ENCODE data around the gene TSPAN7. TPM values are rescaled to one million over a fixed set of nuclear protein-coding genes. Genes with fewer than 3 reads are reported as not detected.

TSPAN7 gene
- total and polyA plus RNA-seq, 9 of the 15 experiments (the other 6 are each of a cell fraction or from before 2014, with no cell fraction given): 0.07 to 0.29 (median 0.12) TPM; not detected in 1

DNA sequence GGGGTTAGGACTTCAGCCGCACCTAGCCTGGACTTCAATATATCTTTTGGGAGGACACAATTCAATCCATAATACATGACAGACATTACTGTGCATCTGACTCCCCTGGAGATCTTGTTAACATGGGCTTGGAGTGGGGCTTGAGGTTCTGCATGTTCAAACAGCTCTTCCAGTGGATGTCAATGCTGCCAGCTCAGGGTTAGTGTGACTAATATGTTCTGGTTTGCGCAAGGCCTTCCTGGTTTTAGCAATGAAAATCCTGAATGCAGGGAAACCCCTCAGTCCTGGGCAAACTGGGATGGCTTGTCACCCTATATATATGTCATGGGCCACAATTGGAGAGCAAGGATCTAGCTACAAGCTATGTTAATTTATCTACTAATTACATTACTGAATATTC is 2.7 kb upstream of the TSPAN7 start:
- H3K4me2 ChIP-seq (ENCODE audit: insufficient read depth, low read length): no peak overlapping the region
- CTCF ChIA-PET (ENCODE audit: low intra/inter-chr PET ratio): no interaction called here
- H3K4me3 ChIP-seq: no peak overlapping the region
- no peak overlapping the region for H2AFZ ChIP-seq (ENCODE audit: low read depth, low read length)
- no peaks in the 10 kb centered on the region for H4K20me1 ChIP-seq (replicated peaks; ENCODE audit: control insufficient read depth, insufficient read depth, low read length)
- TF ChIP-seq ZNF717 (CRISPR knock-in tag; IDR thresholded peaks at IDR 0.05) (no peak), ZNF165 (CRISPR knock-in tag; IDR thresholded peaks at IDR 0.05; ENCODE audit: borderline replicate concordance) (no peak), NCOA4 (IDR thresholded peaks at IDR 0.05; ENCODE audit: partially characterized antibody) (no peak), HOXB6 (CRISPR knock-in tag; IDR thresholded peaks at IDR 0.05; ENCODE audit: borderline replicate concordance) (no peak), BCLAF1 (IDR thresholded peaks at IDR 0.05; ENCODE audit: borderline replicate concordance in 1 of 2, control insufficient read depth in 1 of 2, low read depth in 2 of 2, low read length in 1 of 2) (no peak), MEF2D (tag; conservative IDR thresholded peaks at IDR 0.05; ENCODE audit: low read depth) (no peak), NFE2 (IDR thresholded peaks at IDR 0.05; ENCODE audit: low read depth) (no peak), SRF (CRISPR knock-in tag; IDR thresholded peaks at IDR 0.05) (no peak), ARHGAP35 (IDR thresholded peaks at IDR 0.05; ENCODE audit: partially characterized antibody) (no peak), FOXP1 (CRISPR knock-in tag; IDR thresholded peaks at IDR 0.05) (no peak), ATF1 (CRISPR knock-in tag; IDR thresholded peaks at IDR 0.05) (no peak), ATF1 (tag; IDR thresholded peaks at IDR 0.05) (no peak), ZNF76 (CRISPR knock-in tag; IDR thresholded peaks at IDR 0.05; ENCODE audit: borderline replicate concordance) (no peak)
- TF ChIP-seq, protein P1, sequence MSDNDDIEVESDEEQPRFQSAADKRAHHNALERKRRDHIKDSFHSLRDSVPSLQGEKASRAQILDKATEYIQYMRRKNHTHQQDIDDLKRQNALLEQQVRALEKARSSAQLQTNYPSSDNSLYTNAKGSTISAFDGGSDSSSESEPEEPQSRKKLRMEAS (CRISPR knock-in tag; IDR thresholded peaks at IDR 0.05): no peak
- TF ChIP-seq, protein P2, sequence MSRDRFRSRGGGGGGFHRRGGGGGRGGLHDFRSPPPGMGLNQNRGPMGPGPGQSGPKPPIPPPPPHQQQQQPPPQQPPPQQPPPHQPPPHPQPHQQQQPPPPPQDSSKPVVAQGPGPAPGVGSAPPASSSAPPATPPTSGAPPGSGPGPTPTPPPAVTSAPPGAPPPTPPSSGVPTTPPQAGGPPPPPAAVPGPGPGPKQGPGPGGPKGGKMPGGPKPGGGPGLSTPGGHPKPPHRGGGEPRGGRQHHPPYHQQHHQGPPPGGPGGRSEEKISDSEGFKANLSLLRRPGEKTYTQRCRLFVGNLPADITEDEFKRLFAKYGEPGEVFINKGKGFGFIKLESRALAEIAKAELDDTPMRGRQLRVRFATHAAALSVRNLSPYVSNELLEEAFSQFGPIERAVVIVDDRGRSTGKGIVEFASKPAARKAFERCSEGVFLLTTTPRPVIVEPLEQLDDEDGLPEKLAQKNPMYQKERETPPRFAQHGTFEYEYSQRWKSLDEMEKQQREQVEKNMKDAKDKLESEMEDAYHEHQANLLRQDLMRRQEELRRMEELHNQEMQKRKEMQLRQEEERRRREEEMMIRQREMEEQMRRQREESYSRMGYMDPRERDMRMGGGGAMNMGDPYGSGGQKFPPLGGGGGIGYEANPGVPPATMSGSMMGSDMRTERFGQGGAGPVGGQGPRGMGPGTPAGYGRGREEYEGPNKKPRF (IDR thresholded peaks at IDR 0.05; ENCODE audit: low read depth, low read length): no peak
- intact Hi-C loops (cut with micrococcal nuclease) (no loop called here), in situ Hi-C loops (cut with MboI) (no loop called here)
- POLR2A ChIA-PET: interaction anchor here (0.8 kb wide), 1 partner anchor 12 kb away, joined by 3 read pairs; no protein-coding TSS in a partner anchor
- no TSS peak for BruUV-seq (replicated peaks)
- no peaks in the 10 kb centered on the region for H3K79me2 ChIP-seq (ENCODE audit: control insufficient read depth, insufficient read depth, low read length)
- no peaks in the 10 kb centered on the region for H3K9me1 ChIP-seq (ENCODE audit: control insufficient read depth, insufficient read depth, low read length)
- no peak overlapping the region for H3K9ac ChIP-seq (ENCODE audit: insufficient read depth in 1 of 2, low read depth in 2 of 2, low read length in 2 of 2)
- no peaks in the 10 kb centered on the region for H3K36me3 ChIP-seq (ENCODE audit: control insufficient read depth, insufficient read depth, low read length)
- FAIRE-seq: no peak
- H3K4me1 ChIP-seq (replicated peaks in 1 of 2; ENCODE audit: control insufficient read depth in 2 of 2, insufficient read depth in 2 of 2, low read length in 2 of 2): peaks cover 0 to 15% of the 10 kb centered on the region in 2 experiments; a peak in 3 of 5 replicates
- no peaks in the 10 kb centered on the region for H3K9me3 ChIP-seq (replicated peaks; ENCODE audit: control insufficient read depth, insufficient read depth, low read depth, low read length)
- no peak for DNase-seq (ENCODE audit: extremely low read depth in 1 of 4, low spot score in 3 of 4)
- 14% methylated on average over 2 of the region's 2 CpGs for WGBS (ENCODE audit: insufficient coverage, low coverage, missing lambda C conversion rate)
- no peak for ATAC-seq
- H3K27me3 ChIP-seq (ENCODE audit: control insufficient read depth in 2 of 2, insufficient read depth in 2 of 2, low read length in 2 of 2): peaks cover 0 to 6% of the 10 kb centered on the region in 2 experiments; a peak in 2 of 5 replicates
- no peak overlapping the region for H3K27ac ChIP-seq (ENCODE audit: extremely low read depth, low read depth, low read length)
